Measurements from ENCODE around the gene SCAF11.

Gene SCAF11

GRCh38 chr12:45978108-45978507 is 12.3 kb downstream of the SCAF11 start:
- no peak for DNase-seq (ENCODE audit: low read depth in 2 of 2)

DNA sequence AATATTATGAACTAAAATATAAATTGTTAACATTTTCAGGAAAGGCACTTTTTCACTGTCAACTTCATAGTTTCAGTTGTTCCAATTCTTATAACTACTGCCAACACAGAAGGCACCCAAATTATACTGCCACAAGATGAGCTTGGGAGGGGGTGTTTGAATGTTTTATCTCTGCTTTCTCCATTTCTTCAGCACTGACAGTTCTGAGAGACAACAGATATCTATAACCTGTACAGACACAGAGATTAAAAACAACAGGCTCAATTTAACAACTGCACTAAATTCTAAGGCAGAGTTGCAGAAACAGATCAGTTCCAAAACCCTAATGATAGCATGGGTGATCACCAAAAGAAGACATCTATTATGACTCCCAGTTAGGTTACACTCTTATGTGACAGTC is 12.8 kb downstream of the SCAF11 start:
- no peak for DNase-seq (ENCODE audit: low read depth in 2 of 2)

GRCh38 chr12:45975506-45975905 is 14.9 kb downstream of the SCAF11 start:
- DNase-seq (ENCODE audit: low read depth in 2 of 2), result no peak

DNA sequence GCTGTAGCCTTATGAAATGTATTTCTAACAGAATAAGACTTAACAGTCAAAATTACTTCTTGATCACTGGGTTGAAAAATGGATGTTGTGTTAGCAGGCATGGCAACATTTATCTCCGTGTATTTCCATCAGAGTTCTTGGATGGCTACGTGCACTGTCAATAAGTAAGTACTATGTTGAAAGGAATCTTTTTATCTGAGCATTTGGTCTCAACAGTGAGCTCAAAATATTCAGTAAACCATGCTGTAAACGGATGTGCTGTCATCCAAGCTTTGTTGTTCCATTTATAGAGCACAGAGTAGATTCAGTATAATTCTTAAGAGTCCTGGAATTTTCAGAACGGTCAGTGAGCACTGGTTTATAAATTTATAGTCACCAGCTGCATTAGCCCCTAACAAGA is 15.5 kb downstream of the SCAF11 start:
- no peak for DNase-seq (ENCODE audit: low read depth in 2 of 2)

DNA sequence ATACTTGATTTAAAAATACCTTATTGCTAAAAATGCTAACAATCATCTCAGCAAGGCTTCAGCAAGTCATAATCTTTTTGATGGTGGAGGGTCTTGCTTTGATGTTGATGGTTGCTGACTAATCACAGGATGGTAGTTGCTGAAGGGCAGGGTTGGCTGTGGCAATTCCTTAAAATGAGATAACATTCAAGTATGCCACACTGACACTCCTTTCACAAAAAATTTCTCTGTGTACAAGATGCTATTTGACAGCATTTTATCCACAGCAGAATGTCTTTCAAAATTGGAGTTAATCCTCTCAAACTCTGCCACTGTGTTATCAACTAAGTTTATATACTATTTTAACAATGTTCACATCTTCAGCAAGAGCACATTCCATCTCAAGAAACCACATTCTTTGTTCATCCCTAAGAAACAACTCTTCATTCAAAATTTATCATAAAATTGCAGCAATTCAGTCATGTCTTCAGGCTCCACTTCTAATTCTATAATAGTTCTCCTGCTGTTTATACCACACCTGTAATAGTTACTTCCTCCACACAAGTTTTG is 16.1 kb downstream of the SCAF11 start:
- DNase-seq (ENCODE audit: low read depth in 2 of 2), result no peak

GRCh38 chr12:45973526-45973925 is 16.8 kb downstream of the SCAF11 start:
- DNase-seq (ENCODE audit: low read depth in 2 of 2), result no peak

- no peak for DNase-seq (ENCODE audit: low read depth in 2 of 2)
Observed at GRCh38 chr12:45970391-45970790, 20.0 kb downstream of the SCAF11 start.

DNA sequence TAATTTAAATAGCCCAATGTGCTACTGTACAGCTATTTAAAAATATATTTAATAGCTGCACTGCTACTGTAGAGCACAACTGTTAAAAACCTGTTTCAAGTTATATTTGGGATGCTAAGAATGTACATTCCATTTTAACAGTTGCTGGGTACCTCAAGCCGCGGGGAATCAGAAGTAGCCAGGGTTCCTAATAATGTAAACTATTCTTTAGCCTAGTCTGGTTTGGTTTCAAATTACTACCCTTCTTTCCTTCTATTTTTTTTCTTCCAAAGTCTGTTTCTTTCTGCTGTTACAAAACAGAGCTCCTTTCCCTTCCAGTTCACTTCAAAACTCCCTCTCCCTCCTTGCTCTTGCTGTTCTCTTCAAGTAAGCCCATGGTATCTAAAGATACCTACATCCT is 21.3 kb downstream of the SCAF11 start:
- DNase-seq (ENCODE audit: low read depth in 2 of 2), result no peak

DNA sequence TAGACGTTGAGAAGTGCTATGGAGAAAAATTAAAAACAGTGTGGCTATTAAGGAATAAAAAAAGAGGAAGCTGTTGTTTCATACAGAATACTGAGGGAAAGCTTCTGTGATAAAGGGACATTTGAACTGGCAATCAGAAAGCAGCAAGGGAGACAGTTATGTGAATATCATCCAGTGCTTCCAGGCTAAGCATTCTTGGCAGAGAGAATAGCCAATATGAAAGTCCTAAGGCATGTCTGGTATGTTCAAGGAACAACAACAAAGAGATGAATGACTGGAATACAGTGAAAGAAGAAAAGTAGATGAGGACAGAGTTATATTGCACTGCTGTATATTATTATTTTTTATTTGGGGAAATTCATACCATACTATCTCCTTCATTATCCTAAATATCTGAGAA is 23.9 kb downstream of the SCAF11 start:
- no peak for DNase-seq (ENCODE audit: low read depth in 2 of 2)

DNA sequence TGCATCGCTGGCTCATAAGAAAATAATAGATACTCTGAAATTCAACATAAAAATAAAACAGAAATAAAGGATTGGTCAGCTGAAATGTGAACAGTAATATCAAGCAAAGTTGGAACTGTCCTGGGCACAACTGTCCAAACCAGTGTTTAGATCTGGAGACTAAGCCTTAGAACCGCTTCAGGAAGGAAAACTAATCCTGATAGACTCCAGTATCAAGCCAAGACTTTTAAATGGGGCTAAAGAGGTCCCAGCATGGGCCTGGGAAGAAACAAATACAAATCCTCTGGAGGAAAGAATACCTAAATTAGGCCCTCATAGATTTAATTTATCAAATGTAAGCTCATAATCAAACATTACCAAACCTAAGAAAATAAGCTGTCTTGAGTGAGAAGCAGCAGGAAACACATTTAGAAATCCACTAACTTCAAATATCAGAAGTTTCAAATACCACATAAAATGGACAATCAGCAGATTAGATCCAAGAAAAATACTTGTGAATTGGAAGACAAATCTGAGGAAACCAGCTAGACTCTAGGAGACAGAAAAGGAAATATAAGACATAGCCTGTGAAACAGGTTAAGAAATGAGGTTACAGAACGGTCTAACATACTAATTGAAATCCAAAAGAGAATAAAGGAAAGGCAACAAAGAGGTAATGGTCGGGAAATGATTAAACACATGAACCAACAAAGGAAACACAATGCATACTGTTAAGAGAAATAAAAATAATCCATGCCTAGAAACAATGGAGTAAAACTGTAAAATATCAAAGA is 27.6 kb downstream of the SCAF11 start:
- no peak for DNase-seq (ENCODE audit: low read depth in 2 of 2)

DNA sequence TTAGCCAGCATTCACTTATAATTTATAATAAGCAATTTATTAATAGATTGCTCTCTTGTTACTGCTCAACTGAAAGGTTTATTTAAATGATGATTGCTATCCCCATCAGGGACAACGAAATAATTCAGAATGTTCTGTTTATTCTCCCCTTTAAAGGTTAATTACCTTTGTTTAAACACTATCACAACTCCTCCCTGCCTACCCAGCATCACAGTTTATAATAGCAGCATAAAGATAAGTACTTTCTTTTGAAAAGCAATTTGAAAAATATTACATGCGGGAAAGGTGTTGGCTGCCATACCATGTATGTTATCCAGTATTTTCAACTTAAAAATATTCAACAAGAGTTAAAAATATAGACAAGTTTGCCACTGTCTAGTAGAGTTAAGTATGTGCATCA is 30.6 kb downstream of the SCAF11 start:
- no peak for DNase-seq (ENCODE audit: low read depth in 2 of 2)

- DNase-seq (ENCODE audit: low read depth in 2 of 2), result no peak
Observed at GRCh38 chr12:45959025-45959424, 31.3 kb downstream of the SCAF11 start.

DNA sequence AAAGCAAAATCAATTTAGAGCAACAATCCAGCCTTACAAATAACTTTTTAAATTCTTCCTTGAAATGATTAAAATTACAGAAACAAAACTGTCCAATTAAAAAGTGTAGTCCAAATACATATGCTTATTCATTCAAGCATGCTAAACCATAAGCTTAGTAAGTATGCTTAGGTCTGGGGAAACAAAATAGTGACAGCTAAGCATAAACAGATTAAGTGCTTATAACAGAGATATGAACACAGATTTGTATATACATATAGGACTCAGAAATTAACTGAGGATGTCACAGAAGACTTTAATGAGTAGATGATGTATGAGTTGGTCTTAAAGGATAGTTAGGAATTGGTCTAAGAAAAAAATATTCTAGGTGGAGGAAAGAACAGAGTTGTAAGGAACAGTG is 41.8 kb downstream of the SCAF11 start:
- no peak for DNase-seq (ENCODE audit: low read depth in 2 of 2)

DNA sequence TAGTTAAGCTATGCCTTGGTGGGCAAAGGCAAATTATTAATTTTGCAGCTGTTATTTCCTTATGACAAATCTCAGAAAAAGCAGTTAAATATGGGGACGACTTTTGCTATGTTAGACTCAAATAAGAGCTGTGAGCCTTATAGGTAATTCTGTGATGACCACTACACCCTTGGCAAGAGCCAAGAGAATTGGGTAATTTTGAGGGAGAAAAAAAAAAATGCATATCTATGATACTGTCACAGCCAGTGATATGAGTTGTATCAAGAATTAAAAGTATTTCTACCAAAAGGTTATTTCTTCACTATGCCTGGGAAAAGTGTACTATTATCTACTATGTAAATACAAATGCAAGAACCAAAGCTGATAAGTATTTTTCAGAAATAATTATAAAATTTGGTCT is 43.9 kb downstream of the SCAF11 start:
- DNase-seq (ENCODE audit: low read depth in 2 of 2), result no peak

- no peak for DNase-seq (ENCODE audit: low read depth in 2 of 2)
Observed at GRCh38 chr12:45944771-45945170, 45.6 kb downstream of the SCAF11 start.

DNA sequence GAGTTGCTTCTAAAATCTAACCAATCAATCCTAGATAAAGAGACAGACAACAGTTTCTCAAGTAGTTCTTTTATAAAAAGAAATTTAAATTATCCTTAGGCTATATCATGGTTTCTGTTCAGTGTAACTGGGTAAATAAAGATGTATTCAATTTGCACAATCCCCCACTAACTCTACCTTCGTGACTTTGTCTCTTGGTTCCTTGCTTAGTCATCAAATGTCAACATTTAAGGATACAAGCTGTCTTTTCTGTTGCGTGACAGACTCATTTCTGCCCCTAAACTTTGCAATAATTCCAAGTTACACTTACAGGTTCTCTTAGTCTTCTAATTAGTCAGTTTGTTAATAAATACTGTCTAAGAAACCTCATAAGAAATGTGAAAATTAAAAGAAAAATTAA is 50.6 kb downstream of the SCAF11 start:
- DNase-seq (ENCODE audit: low read depth in 2 of 2), result no peak

GRCh38 chr12:45938566-45938965 is 51.8 kb downstream of the SCAF11 start:
- DNase-seq (ENCODE audit: low read depth in 2 of 2), result no peak

DNA sequence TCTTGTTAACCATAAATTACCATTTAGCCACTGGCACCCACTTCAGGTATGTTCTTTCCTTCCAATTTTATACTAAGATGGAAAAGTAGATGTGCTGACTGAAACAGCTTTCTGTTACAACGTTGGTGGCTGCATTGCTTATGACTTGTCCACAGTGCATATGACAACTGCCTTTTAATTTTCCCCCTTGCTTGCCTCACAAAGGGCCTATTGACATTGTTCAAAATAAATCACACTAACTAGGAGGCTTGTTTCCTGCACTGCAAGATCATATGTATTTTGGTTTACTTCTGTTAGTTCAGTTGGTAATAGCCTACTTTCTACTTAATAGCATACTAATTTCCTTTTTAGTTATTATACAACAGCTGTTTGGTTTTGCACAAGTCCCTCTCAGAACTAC is 55.4 kb downstream of the SCAF11 start:
- no peak for DNase-seq (ENCODE audit: low read depth in 2 of 2)

GRCh38 chr12:45933504-45933903 is 56.9 kb downstream of the SCAF11 start:
- DNase-seq (ENCODE audit: low read depth in 2 of 2), result no peak

GRCh38 chr12:45930369-45930768 is 60.0 kb downstream of the SCAF11 start:
- DNase-seq (ENCODE audit: low read depth in 2 of 2), result no peak

DNA sequence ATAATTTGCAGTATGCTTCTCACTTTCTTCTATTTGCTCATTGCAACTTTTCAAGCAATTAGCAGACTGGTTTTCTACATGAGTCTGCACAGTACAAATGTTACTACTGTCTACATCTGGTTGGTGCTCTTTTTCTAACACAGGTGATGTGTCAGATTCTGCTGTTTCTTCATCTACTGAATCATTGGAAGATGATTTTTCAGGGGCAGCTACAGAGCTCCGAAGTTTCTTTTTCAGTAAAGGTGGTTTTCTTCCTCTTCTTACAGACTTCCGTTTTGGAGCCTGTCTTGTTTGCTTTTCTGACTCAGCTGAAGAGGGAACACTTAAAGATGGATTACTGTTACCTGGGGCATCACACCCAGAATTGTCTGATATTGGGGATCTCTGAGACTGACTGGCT is 62.1 kb downstream of the SCAF11 start:
- no peak for DNase-seq (ENCODE audit: low read depth in 2 of 2)

DNA sequence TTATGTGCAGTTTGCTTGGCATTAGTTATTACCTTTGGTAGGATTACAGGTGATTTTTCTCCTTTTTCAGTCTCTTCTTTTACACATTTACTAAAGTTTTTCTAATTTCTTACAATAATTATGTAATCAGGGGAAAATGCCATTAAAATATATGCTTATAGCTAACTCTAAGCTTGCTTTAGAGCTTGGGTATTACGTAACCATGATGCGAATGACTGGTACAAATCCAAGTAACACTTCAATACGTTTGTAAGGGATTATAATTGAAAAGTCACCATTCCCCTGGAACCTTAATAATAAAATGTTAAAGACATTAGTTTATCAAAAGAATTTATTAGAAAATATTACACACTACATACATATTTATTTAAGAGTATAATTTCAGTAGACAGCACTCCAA is 71.6 kb downstream of the SCAF11 start:
- no peak for DNase-seq (ENCODE audit: low read depth in 2 of 2)

DNA sequence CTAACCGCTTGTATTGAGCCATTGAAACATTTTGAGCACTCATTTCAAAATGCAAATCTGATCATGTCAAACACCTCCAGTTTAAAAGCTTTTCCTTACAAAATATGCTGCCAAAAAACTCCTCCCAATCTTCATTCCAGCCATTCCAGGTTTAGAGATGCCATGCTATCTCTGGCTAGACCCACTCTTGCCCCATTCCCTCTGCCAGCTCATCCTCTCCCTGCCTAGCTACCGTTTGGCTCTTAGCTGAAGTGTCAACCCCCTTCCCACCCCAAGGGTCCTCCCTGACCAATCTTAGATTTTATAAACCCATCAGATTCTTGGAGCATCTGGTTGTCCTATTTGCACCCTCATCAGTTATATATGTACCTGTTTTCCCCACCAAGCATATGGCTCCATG is 75.0 kb downstream of the SCAF11 start:
- no peak for DNase-seq (ENCODE audit: low read depth in 2 of 2)

- DNase-seq (ENCODE audit: low read depth in 2 of 2), result no peak
Observed at GRCh38 chr12:45914090-45914489, 76.3 kb downstream of the SCAF11 start.
